HG03575 (cell line): ENCODE data around the gene PTOV1.

ENCODE experiments used
- ATAC-seq: cut with Tn5 transposase; IDR thresholded peaks from one replicate; pipeline ENCODE4 v1.9.1; 2021; ENCODE audit not compliant: unreplicated experiment, insufficient number of reproducible peaks, low FRiP score; ENCODE audit errors: extremely low read depth

The PTOV1 gene

GRCh38 chr19:49881186-49881585 is 30.2 kb downstream of the PTOV1 start:
- no peak for ATAC-seq

DNA sequence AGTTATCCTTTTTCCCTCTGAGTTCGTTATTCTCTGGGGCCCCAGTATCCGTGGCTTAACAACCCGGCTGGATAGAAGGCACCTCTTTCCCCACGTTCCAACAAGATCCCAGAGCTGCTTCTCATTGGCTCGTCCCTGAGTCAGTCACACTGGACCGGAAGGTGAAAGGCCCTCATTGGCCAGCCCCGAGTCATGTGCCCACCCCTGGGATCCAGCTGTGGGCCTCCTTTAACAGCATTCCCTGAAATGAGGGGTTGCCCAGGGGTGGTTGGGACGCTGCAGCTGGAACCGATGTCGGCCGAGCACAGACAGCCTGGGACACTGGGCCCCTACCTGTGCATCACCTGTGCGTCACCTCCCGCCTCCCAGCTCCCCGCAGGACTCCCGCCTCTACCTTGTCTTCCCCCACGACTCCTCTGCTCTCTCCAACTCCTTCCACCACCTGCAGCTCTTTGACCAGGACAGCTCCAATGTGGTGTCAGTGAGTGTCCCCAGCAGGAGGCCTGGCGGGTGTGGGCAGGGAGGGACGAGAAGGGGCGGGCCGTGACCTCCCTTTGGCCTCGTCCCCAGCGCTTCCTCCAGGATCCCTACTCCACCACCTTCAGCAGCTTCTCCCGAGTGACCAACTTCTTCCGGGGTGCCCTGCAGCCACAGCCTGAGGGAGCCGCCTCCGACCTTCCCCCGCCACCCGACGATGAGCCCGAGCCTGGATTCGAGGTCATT is 30.9 kb downstream of the PTOV1 start:
- no peak for ATAC-seq

DNA sequence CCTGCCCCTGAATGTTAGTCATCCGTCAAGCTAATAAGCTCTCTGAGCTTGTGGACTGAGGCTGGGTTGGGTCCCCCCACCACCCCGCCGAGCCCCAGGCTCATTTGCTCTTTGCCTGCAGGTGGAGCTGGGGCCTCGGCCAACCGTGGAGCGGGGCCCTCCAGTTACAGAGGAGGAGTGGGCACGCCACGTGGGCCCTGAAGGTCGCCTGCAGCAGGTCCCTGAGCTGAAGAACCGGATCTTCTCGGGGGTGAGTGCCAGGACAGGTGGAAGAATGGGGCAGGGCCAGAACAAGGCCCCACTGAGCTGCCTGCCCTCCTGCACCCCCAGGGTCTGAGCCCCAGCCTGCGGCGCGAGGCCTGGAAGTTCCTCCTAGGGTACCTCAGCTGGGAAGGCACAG is 31.7 kb downstream of the PTOV1 start:
- no peak for ATAC-seq

DNA sequence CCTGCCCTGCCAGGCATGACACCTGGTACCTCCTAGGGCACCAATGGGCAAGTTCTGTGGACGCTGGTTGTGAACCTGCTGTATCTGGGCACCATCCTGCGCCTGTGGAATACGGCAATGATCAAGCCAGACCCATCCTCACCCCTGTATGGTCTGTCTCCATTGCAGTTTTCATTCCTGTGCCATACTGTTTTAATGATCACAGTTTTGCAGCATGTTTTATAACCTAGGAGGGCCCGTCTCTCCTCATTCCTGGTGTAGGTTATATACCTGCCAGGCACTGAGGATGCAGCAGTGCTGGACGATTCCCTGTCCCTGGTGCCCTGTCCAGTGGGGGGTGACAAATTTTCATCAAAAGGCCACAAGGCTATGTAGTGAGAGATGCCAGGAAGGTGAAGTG is 32.1 kb downstream of the PTOV1 start:
- ATAC-seq, result no peak

GRCh38 chr19:49884109-49884508 is 33.1 kb downstream of the PTOV1 start:
- ATAC-seq, result no peak

GRCh38 chr19:49884760-49885159 is 33.8 kb downstream of the PTOV1 start:
- no peak for ATAC-seq

DNA sequence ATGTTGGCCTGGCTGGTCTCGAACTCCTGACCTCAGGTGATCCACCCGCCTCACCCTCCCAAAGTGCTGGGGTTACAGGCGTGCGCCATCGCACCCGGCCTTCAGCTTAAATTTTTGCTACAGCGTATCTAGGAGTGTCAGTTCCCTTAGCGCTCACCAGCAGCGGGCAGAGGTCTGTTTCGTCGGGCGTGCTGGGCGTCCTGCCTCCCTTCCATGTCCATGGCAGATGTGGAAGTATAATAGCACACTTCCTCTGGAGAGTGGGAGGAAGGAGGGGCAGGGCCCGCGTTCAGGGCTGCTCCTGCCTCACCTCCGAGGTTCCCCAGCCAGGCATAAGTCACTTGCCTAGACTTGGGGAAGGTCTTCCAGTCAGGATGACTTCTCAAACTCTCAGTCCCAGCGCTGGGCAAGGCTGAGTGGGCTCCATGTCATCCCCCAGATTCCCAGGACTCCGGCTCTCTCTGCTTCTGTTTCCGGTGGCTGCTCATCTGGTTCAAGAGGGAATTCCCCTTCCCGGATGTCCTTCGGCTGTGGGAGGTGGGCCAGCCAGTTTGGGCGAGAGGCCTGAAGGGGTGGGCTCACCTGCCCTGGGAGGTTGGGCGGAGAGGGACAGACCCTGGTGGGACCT is 36.2 kb downstream of the PTOV1 start:
- ATAC-seq, result no peak

DNA sequence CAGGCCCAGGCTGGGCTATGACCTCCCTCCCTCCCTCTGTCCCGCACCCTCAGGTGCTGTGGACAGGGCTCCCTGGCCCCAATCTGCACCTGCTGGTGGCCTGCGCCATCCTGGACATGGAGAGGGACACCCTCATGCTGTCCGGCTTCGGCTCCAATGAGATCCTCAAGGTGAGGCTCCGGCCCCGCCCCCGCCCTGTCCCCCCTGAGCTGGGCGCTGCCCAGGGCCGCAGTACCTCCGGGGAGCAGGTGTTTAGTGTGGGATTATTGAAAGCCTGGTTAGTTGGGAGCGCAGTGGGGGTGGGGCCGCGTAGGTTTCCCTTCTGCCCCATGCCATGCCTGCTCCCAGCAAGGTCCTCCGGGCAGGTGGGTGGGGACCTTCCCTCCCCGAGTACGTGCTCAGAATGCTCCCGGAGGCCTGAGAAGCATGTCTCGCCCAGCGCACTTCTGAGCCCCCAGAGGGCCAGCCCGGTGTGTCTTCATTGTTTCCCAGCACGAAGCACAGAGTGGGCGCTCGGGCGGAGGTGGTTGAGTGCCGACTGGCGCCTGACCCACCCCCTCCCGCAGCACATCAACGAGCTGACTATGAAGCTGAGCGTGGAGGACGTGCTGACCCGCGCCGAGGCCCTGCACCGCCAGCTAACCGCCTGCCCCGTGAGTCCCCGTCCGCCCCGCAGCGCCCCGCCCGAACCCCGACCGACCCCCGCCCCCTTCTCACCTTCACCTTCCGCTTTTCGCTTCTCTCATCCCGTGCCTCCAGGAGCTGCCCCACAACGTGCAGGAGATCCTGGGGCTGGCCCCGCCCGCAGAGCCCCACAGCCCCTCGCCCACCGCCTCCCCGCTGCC is 36.9 kb downstream of the PTOV1 start:
- ATAC-seq, result no peak

DNA sequence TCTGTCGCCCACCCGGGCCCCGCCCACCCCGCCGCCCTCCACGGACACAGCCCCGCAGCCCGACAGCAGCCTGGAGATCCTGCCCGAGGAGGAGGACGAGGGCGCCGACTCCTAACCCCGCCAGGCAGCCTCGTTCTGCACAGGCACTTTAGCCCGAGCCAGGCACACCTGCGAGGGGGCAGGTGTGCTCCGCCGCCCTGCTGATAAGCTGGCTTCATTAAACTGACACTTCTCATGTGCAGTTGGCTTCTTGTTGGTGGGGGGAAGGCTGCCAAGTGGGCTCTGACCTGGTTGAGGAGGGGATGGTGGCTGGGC is 37.5 kb downstream of the PTOV1 start:
- ATAC-seq, result no peak

- no peak for ATAC-seq
Observed at GRCh38 chr19:49889038-49889686, 38.2 kb downstream of the PTOV1 start.

- no peak for ATAC-seq
Observed at GRCh38 chr19:49889687-49890348, 38.9 kb downstream of the PTOV1 start.

DNA sequence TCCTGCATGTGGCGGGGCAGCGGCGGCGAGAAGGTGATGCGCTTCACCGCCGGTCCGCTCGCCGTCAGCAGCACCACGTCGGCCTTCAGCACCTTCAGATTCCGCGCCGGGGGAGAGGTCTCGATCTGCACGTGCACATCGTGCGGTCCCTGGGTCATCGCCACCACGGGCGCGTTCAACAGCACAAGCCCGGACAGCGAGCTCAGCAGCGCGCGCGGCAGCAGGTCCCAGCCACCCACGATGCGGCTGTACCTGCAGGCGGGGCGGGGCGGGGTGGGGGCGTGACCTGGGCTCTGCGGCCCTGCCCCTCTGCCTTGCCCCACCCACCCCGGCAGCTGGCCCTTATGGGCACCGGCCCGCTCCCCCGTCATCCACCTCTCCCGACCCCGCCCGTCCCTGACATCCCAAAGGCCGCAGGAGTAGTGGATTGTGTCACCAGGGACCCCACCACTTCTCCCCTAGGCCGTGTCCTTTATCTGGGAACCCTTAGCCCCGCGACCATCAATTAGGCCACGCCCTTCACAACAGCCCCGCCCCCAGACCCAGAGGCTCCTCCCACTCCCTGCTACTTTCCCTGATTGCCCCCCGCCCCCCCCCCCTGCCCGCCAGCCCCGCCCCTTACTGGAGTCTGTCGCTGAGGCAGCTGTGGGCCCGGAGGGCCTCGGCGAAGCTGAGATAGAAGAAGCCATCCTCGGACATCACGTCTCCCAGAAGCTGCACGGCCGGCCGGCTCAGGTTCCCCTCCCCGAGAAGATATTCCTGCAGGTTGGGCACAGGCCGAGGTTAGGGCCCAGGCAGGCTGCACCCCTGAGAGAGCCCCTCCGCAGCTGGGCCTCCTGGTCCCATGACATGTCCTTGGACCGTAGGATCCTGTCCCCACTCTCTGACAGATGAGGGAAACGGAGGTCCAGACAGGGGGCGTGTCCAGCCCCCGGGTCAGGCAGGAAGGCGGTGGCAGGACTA is 39.7 kb downstream of the PTOV1 start:
- no peak for ATAC-seq

DNA sequence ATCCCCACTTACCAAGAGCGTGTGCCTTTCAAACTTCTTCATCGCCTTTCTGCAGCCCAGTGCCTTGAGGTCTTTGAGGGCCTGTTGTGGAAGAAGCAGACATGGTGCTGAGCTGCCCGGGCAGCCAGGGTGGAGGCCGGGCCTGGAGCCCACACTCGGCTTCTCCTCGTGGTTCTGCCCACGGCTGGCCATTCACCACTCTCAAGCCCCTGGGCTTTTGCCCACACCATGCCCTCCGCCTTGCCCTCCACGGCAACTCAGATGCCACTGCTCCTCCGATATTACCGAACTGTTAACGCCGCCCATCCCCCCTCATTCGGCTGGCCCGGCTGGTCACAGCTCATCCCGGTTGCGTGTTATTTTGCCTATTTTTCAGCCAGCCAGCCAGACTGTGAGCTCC is 40.4 kb downstream of the PTOV1 start:
- ATAC-seq, result no peak

DNA sequence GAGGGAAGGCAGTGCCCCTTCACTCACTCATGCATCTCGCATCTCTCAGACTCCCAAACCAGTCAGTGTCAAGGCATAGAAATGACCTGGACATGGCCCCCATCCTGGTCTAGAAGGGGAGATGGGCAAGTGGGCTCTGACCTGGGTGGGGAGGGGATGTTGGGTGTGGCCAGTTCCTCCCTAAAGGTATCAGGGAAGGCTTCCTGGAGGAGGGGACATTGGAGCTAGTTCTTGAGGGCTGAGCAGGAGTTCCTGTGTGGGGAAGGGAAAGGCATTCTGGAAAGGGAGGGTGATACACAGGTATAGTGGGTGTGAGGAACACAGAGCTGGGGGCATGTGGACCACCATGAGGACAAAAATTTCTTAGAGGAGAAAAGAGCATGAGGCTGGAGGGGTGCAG is 41.8 kb downstream of the PTOV1 start:
- no peak for ATAC-seq

DNA sequence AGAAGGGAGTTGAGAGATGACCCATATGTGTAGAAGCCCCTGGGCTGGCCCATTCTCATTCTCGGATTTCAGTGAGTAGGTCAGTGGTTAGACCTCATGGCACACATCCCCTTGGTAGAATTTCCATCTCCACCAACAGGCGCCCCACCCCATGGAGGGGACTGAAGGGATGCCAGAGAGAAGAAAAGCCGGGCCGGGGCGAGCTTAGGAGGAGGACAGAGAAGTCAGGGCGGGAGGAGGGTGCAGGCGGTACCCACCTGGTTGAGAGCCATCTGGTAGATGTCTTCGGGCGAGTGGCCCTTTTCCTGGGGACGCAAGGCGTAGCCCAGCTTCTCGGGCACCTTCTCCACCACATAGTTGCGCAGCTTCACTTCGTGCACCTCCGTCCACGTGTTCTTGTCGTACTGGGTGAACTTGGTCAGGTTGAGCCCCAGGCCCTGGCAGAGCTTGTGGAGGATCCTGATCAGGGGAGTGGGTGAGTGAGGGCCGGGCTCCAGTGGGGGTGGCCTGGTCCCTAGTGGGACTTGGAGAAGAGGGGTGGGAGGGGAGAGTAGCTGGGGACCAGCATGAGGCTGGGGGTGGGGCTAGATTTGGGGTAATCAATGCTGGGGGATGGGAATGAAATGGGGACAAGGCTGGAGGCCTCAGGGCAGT is 43.2 kb downstream of the PTOV1 start:
- no peak for ATAC-seq

DNA sequence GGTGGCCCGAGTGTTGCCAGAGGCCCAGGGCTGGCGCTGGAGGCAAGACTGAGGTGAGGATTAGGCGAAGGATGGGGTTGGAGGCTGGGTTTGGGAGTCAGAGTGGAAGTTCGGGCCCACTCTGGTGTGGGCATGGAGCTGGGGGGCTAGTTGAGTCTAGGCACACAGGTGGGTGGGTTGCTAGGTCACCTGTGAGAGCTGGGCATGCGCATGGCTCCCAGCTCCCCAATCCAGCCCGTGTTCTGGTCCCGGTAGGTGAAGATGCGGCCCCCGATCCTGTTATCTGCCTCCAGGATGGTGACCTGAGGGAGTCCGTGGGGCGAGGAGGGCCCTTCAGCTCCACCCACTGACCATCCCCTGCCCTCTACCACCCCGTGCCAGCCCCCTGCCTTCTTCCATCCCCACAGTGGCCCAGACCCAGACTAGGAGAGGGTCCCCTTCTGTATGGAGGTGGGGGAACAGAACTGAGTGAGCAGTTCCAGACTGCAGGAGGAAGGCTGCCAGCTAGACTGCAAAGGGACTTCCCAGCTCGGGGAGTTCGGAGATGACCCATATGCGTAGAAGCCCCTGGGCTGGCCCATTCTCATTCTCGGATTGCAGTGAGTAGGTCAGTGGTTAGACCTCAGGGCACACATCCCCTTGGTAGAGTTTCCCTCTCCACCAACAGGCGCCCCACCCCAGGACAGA is 44.1 kb downstream of the PTOV1 start:
- ATAC-seq, result no peak

GRCh38 chr19:49895566-49896297 is 44.8 kb downstream of the PTOV1 start:
- no peak for ATAC-seq
